Measurements from ENCODE around the gene OTULIN. TPM values are rescaled to one million over a fixed set of nuclear protein-coding genes. Genes with fewer than 3 reads are reported as not detected.

OTULIN gene
- total RNA-seq, 1 donor from 2014 or later = 33.0 TPM

DNA sequence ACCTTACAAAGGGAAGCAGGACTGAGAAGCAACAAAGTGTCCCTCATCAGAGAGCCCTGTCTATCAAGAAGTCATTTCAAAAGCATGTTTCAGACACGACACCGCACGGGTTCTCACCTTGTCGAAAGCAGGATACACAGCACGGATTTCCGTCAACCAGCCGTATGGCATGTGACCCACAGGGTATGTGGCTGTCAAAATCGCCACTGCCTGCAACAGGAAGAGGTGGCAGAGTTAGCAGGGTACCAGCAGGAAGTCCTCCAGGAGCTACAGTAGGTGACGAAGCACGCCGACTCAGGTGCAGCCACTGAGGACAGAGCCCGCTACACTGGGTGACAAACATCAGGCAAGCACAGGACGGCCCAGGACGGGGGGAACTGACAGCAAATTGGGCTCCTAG, 81.2 kb downstream of the OTULIN start:
- no peaks in the 10 kb centered on the region for H3K4me1 ChIP-seq
- H3K4me3 ChIP-seq = no peak overlapping the region
- no peaks in the 10 kb centered on the region for H3K27me3 ChIP-seq (ENCODE audit: low read depth)
- intact Hi-C loops (cut with DNase I) = no loop called here
- H3K36me3 ChIP-seq = peaks cover 60% of the 10 kb centered on the region
- TF ChIP-seq CTCF (IDR thresholded peaks at IDR 0.05) = no peak
- no peak for ATAC-seq
- H3K9me3 ChIP-seq = no peaks in the 10 kb centered on the region
- H3K27ac ChIP-seq = no peak overlapping the region
- DNase-seq = no peak

- Histone ChIP-seq H3K9me3 (no peaks in the 10 kb centered on the region), H3K27me3 (ENCODE audit: low read depth) (no peaks in the 10 kb centered on the region), H3K36me3 (peaks cover 53% of the 10 kb centered on the region), H3K4me3 (no peak overlapping the region), H3K4me1 (no peaks in the 10 kb centered on the region), H3K27ac (no peak overlapping the region)
- no peak for DNase-seq
- intact Hi-C loops (cut with DNase I) = no loop called here
- peak in 1 of 2 donors; percentile 19 for ATAC-seq
- TF ChIP-seq CTCF (IDR thresholded peaks at IDR 0.05) = no peak
Observed at GRCh38 chr5:14748180-14748900, 83.8 kb downstream of the OTULIN start.

Other genes starting within 250 kb of the OTULIN start
- 79.3 TPM for gene OTULINL, start 82.9 kb upstream of the OTULIN start, total RNA-seq
- 53.7 TPM for gene ANKH, start 207.1 kb downstream of the OTULIN start, total RNA-seq

Measured in lower lobe of right lung (tissue), 2 donors.